Measurements from ENCODE around the gene VPS50. TPM values are rescaled to one million over a fixed set of nuclear protein-coding genes. Genes with fewer than 3 reads are reported as not detected.

VPS50 gene
- total RNA-seq, 1 donor from 2014 or later, result 19.7 TPM

GRCh38 chr7:93392984-93393383 is 160.8 kb downstream of the VPS50 start:
- intact Hi-C loops (cut with micrococcal nuclease), result no loop called here

GRCh38 chr7:93399642-93400041 is 167.5 kb downstream of the VPS50 start:
- intact Hi-C loops (cut with micrococcal nuclease), result no loop called here

- intact Hi-C loops (cut with micrococcal nuclease), result no loop called here
Observed at GRCh38 chr7:93402944-93403343, 170.8 kb downstream of the VPS50 start.

- intact Hi-C loops (cut with micrococcal nuclease), result no loop called here
Observed at GRCh38 chr7:93407239-93407638, 175.1 kb downstream of the VPS50 start.

- intact Hi-C loops (cut with micrococcal nuclease), result no loop called here
Observed at GRCh38 chr7:93409324-93409723, 177.2 kb downstream of the VPS50 start.

Other genes with a start within 250 kb of the VPS50 start
- 38.5 and 39.2 TPM in 2 replicates for gene SAMD9, start 114.4 kb upstream of the VPS50 start, total RNA-seq
- 96.4 and 102 TPM in 2 replicates for gene SAMD9L, start 84.0 kb upstream of the VPS50 start, total RNA-seq
- gene HEPACAM2, start 5.9 kb upstream of the VPS50 start, total RNA-seq, result not detected in 2 replicates